DOHH2 (cell line): ENCODE results near the gene FAM229A.
"Not testable (repeated sequence)": the region's sequence is repeated elsewhere in the genome, so short reads cannot be mapped to it uniquely, and the experiment has no call there.

Experiments
- CTCF ChIP-seq: fragments of 200-600 bp; sonication (generic); IDR thresholded peaks from one replicate; pipeline ENCODE4 v1.5.1; 2014; ENCODE audit warnings: antibody characterized with exemption, mild to moderate bottlenecking, low read depth, low read length; ENCODE audit not compliant: poor library complexity, severe bottlenecking
- EZH2phosphoT487 ChIP-seq: fragments of 200-600 bp; sonication (generic); IDR thresholded peaks from 2 replicates; pipeline ENCODE4 v1.6.1; 2017; ENCODE audit warnings: borderline replicate concordance, mild to moderate bottlenecking, antibody characterized with exemption, low read length, moderate library complexity, mixed read lengths

GRCh38 chr1:32396524-32396923 is 34.2 kb upstream of the FAM229A start:
- TF ChIP-seq CTCF, EZH2phosphoT487: not testable (repeated sequence)
